CD4-positive, alpha-beta T cell treated with Interleukin-2 at 100 ng/mL for 4 hours (primary cell): Measurements from ENCODE around the gene CCDC39.

Source experiments
- DNase-seq: peaks from one replicate; pipeline ENCODE4 v3.0.0-alpha.2; 2020; ENCODE audit warnings: low spot score

The CCDC39 gene

GRCh38 chr3:180679178-180680096 is at the start of gene CCDC39:
Gene CCDC39, minus strand, starts transcription at chr3:180679489. Its CDS starts 109 bp downstream, at chr3:180679380.
- DNase-seq: peak; percentile 60

DNA sequence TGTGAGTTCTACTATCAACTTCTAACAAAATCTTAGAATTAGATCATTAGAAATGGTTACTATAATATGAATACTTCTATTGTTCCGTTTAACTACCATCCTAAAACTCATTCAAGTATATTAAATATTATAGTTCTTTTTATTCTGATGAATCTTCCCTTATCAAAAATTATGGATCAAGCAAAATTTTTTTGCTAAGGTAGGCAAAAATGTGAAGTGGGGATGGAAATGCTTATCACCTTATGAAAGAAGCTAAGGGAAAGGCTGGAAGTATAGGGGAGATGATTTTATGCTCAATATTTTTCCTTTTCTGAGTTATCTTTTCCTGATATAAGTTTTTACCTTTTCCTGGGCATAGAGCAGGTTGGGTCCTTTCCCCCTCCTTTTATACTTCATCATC is 40.7 kb upstream of the CCDC39 start:
- no peak for DNase-seq

DNA sequence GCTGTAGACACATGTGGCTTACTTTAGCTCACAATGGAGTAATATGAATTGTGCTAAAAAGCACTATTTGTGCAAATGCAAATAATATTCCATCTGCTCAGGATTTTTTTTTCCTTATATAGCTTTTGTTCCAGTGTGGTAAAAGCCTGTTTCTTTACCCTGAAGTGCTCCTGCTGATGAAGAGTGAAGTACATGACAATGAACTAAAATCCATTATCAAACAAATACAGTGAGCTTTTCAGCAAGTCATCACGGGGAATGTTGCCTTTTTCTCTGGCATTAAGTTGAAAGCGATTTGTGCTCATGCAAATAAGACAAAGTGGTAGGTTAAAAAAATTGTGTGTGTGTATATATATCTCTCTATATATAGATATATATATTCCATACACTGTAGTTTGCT is 28.6 kb upstream of the CCDC39 start:
- DNase-seq: no peak

DNA sequence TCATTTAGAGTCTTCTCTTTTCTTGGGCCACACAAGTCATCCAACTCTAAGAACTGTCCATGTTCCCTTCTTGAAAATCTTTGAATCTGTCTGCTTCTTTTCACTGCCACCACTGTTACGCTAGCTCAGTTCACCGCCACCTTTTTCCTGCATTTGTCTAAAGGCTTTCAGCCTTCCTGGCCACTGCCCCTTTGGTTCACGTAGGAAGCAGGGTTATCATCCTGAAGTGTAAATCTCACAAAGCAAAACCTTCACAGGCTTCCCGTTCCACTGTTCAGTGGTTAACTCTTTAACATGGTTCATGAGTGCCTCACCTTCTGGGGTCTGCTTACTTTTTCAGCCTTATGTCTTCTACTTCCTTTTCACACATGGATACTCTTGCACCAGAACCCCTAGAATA is 26.3 kb upstream of the CCDC39 start:
- no peak for DNase-seq

- DNase-seq: no peak
Observed at GRCh38 chr3:180704532-180704931, 25.2 kb upstream of the CCDC39 start.

- no peak for DNase-seq
Observed at GRCh38 chr3:180700941-180701340, 21.7 kb upstream of the CCDC39 start.

- no peak for DNase-seq
Observed at GRCh38 chr3:180698760-180699270, 19.5 kb upstream of the CCDC39 start.

GRCh38 chr3:180694321-180694720 is 15.0 kb upstream of the CCDC39 start:
- no peak for DNase-seq

DNA sequence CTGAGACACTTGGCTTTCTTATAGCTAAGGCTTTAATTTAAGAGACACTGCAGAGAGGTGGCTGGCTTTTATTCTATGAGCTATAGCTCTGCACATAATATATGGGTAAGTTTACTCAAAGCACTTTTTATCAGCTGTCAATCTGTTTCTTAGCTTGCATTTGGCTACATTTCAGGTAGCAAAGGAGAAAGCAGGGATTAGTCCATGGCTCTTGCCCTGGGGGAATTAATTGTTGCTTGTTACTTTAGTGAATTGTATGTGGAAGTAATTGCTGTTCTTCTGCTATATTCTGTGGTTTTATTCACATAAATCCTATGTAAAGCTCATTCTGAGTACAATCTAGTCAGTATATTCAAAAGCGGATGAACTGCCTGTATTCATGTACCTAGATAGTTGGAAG is 14.4 kb upstream of the CCDC39 start:
- DNase-seq: no peak

- DNase-seq: no peak
Observed at GRCh38 chr3:180690061-180690460, 10.8 kb upstream of the CCDC39 start.

GRCh38 chr3:180684807-180685206 is 5.5 kb upstream of the CCDC39 start:
- DNase-seq: no peak

- DNase-seq: no peak
Observed at GRCh38 chr3:180683816-180684215, 4.5 kb upstream of the CCDC39 start.

DNA sequence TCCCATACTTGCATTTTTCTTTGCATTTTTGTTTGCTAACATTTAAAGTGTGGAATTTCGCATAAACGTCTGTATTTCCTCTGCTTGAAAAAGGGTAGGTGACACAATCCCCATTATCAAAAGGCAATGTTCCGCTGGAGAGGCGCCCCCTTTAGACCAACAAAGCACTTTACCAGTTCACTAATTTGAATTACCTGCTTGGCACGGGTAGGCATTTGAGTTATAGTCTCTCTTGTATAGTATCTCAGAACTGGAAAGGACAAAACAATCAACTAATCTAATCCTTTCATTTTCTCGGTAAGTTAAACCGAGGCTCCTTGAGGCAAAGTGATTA is 775 bp upstream of the CCDC39 start:
- DNase-seq: peak; percentile 29

- DNase-seq: no peak
Observed at GRCh38 chr3:180678231-180678630, 1.1 kb downstream of the CCDC39 start.

DNA sequence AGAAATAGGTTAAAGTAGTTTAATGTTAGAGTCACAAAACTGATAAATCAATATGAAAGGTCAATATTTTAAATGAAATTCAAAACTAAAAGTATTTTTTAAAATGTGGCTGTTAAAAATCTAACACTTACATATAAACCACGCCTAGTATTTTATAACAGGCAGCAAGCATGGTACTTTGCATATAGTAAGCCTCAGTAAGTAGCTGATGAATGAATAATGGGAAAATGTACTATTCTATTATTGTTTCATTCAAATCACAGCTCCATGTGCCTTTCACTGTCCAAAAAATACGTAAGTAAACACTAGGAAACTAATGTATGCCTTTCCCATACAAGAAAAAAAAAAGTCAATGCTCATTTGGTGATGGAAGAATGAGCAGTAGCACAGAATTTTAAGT is 17.8 kb downstream of the CCDC39 start:
- DNase-seq: no peak

DNA sequence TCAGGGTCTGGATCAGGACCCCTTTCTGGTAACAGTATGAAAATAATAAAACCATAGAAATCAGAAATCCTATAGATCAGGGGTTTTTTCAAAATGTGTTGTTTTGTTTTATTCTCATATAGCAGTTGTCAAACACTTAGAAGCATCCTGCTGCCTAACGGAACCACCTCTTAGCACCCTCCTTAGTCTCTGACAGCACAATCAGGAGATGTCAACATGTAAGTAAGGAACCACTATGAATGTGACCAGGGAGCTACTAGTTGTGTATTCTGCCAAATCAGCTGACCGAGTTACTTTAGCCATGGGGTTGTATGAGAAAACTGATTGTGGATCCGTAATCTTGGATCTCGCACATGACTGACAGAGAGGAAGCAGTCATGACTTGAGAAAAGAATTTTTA is 22.2 kb downstream of the CCDC39 start:
- no peak for DNase-seq

DNA sequence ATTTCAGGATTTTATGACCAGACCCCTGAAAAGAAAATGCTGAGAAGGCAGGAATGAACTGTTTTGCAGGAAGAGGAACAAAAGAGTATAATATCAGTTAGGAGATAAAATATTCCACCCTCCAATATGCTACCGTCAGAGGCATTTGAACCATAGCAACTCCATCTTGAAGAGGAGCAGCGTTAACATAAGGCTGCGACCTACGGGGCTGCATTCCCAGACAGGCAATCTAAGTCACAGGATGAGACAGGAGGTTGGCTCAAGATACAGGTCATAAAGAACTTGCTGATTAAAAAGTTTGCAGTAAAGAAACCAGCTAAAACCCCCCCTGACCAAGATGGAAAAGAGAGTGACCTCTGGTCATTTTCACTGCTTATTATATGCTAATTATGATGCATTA is 22.9 kb downstream of the CCDC39 start:
- no peak for DNase-seq

GRCh38 chr3:180646187-180646790 is 33.0 kb downstream of the CCDC39 start:
- no peak for DNase-seq

GRCh38 chr3:180640987-180641386 is 38.3 kb downstream of the CCDC39 start:
- DNase-seq: no peak

DNA sequence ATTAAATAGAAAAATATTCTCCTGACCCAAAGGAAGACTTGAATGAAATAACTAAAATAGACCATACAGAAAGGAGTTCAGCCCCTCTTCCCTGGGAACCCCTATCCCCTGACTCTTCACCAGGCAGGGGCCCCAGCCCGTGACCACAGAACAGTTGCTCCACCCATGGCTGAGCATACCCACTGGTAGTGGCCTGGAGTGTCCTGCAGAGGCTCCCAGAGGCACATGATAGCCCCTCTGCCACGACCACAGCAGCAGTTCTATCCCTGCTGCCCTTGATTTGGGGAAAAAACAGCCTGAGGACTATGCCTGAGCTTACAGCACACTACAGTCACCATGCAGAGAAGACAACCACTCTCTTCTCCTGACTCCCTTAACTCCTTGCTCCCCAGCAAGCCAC is 45.6 kb downstream of the CCDC39 start:
- DNase-seq: no peak

DNA sequence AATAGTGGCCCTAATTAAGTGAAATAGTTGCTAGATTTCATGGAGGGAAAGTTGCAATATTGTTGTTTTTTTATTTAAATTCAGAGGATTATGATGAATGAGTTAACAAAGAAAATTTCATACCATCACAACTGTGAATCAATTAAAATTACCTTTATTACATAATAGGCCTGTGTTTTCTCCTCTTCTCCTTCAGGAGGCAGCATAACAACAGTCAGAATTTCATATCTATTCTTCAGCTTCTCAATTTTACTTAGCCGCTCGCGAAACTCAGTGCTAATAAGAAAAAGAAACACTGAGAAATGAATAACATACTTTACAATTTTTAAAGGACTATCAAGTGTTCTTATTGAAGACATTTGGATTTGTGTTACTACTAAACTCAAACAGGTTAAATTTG is 48.0 kb downstream of the CCDC39 start:
- no peak for DNase-seq

- no peak for DNase-seq
Observed at GRCh38 chr3:180630371-180630770, 48.9 kb downstream of the CCDC39 start.

DNA sequence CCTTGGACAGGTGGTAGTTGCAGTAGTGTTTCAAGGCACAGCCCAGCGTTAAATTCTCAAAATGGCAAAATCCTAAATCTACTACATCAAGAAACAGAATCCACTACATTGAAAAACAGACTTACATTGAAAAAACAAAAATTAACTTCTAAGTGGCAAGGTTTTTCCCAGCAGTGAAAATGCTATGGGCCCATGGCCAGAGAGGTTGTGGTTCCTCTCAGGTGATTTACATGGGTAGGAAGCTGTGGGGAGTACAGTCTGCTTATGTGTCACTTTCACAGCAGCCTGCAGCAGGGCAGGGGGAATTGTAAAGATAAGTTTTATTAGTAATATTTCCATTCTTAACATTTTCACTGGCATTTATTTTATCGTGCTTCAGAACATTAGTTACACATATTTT is 52.4 kb downstream of the CCDC39 start:
- no peak for DNase-seq

- no peak for DNase-seq
Observed at GRCh38 chr3:180624714-180625113, 54.6 kb downstream of the CCDC39 start.
